Occipital lobe (tissue), 2 donors: ENCODE results near the gene KLHL13. TPM values are rescaled to one million over a fixed set of nuclear protein-coding genes. Genes with fewer than 3 reads are reported as not detected.
"Not testable (repeated sequence)": the region's sequence is repeated elsewhere in the genome, so short reads cannot be mapped to it uniquely, and the experiment has no call there.

Experiments
- DNase-seq: peaks from one replicate; lab custom pipeline; 2025; lab: John Stamatoyannopoulos, UW
- total RNA-seq: library from RNA; depleted of rRNA; stranded (reverse); fragments of >200 nt; gene quantifications from one replicate; pipeline ENCODE4 v1.2.3, GENCODE V29; 2014

The KLHL13 gene, protein sequence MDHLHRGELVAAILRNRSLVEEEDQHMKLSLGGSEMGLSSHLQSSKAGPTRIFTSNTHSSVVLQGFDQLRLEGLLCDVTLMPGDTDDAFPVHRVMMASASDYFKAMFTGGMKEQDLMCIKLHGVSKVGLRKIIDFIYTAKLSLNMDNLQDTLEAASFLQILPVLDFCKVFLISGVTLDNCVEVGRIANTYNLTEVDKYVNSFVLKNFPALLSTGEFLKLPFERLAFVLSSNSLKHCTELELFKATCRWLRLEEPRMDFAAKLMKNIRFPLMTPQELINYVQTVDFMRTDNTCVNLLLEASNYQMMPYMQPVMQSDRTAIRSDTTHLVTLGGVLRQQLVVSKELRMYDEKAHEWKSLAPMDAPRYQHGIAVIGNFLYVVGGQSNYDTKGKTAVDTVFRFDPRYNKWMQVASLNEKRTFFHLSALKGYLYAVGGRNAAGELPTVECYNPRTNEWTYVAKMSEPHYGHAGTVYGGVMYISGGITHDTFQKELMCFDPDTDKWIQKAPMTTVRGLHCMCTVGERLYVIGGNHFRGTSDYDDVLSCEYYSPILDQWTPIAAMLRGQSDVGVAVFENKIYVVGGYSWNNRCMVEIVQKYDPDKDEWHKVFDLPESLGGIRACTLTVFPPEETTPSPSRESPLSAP
- total RNA-seq = 51.2 TPM

DNA sequence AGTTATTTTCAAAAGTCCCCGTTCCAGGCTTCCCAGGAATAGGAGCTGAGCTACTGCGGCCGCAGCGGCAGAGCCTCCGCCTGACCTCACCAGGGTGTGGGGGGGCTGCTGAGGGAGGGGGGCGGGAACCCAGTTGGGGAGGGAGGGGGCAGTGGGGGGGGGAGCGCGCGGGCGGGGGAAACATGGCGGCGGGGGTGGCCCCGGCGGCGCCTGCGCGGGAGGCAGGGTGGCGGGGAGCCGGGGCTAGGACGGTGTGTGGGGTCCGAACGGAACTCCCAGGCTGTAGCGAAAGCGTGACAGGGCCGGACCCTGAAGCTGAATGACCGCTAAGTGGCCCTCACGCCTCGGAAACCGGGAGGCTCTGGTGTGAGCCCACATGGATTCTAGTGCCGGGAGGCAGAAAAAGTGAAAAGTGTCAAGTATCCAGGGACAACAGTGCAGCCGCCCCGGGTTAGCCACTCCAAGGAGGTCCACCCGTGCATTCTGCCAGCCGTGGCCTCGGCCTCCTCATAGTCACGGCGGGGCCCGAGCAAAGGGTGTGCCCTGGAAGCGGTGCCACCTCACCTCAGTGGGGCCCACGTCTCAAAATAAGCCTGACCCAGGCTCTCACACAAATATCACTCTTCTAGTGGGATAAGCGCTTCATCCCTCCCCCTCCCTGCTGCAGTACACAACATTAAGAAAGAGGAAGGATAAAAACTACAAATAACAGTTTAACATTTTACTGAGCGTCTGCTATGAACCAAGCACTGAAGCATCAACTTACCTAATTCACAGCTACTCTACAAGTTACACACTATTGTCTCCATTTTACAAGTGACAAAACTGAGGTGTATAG lies at the start of gene KLHL13:
Gene KLHL13, minus strand, starts transcription at position 98 of the 838 bp plus-strand sequence. CDS start 88,337 bp downstream, outside the sequence.
- DNase-seq = peak; percentile 2

DNA sequence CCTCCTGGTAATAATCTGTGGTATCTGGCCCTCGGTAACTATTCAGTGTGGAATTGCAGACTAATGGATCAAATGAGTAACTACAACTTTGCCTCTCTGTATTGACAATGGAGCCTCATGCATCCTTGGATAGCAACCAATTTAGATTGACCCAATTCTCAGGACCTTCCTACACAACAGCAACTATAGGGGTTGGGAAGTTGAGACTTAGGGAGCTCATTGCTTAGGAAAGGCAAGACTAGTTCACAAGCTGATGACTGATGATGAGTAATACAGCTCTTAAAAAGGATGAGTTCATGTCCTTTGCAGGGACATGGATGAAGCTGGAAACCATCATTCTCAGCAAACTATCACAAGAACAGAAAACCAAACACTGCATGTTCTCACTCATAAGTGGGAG lies 47.5 kb upstream of the KLHL13 start:
- no peak for DNase-seq

DNA sequence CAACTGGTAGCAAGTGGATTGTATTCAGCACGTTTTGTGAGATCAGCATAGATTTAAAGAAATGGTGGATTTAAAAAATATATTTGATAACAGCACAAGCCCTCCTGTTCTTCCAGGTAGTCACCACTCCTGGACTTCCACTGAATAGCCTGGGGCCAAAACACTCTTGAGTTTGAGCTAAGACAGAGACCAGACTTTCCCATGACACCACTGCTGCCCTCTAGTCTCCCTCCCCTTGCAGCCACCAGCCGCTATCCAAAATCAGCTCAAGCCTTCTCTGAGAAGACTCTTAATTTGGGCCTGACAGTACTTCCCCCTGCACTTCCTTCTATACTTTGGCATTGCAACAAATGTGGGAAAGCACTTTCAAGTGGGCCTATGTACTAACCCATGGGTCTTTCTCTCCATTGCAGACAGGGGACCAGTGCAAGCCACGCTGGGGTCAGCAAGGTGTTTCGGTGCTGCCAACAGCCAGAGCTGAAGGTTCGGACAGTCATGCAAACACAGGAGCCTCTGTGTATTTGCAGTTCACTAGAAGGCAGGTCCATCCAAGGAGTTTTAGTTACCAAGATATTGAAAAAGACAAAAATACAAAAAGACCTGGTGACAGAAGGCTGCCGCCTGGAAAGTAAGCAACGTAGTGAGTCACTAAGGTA lies 40.5 kb upstream of the KLHL13 start:
- no peak for DNase-seq

DNA sequence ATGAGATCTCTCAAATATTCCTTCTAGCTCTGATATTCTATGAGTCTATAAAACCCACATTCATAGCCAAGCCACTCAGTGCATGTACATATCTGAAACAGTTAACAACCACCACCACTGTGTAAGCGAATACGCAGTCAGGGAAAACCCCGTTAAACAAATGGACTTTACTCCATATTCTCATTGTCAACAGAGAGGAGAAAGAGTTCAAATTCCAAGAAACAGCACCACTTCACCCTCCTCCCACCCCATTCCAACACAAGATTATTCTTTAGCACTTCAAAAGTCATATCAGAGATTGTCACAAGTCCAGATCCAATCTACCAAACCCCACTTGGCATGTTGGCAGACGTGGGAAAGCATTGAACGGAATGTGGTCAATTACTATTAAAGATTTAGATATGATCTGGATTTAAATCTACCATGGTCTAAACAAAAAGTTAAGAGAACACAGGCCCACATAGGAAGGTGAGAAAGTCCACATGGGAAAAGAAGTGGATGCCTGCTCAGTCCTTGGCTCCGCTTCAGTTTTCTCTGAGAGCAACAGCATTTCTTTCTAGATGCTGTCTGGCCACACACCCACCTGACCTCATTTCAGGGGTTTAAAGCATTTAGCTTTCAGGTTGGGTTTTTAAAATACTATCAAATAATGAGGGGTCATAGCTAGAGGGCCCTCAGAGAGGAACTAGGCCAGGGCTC lies 39.8 kb upstream of the KLHL13 start:
- DNase-seq = no peak

DNA sequence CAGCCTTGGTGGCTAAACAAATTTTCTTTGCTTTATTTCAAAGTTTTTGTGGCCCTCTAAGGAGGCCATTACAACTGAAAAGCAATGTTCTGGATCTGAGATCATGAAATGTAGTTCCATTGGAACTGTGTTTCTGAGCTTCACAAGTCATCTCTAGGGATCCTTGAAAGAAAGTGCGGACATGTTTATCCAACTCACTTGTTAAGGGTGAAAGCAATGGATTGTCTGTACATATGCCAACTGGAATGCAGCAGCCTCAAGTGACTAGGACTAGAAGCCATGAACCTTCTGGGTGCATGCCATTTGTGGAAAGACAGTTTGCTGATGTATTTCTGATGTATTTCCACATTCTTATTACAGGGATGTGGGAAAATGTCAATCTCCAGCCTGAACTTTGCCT lies 36.7 kb upstream of the KLHL13 start:
- DNase-seq = no peak

DNA sequence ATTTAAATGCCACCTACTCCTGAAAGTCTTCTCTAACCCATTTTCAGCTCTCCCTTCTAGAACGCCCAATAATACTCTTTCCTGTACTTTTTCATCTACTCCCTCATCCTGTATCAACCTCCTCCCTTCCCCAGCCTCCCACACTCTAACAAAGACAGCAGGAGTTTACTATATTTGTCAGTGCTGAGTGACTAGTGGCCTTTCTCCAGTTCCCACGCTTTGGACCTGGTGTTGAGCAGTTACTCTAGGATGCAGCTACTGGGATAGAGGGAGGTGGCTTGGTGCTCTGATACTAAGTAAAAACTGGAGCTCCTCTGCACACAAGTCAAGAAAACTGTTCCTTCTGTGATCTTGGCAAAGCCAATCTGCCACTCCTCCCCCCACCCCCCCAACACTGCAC lies 36.1 kb upstream of the KLHL13 start:
- peak; percentile 6 for DNase-seq

DNA sequence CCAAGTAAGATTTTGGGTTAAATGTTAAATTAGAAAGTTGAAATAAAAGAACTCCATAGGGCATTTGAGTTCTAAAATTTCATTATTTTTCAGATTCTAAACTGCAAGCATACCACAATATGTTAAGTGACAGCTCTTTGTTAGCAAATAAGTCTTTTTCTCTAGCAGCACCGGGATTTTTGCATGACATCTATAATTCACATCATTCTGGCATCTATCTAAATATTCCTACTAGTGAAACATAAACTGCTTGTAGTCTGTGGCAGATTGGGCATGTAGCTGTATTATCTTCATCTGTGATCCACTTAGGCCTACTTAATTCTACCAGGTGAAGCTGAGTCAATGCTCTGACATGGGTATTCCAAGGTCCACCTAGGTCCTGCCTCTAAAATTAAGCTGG lies 32.1 kb upstream of the KLHL13 start:
- DNase-seq = no peak

DNA sequence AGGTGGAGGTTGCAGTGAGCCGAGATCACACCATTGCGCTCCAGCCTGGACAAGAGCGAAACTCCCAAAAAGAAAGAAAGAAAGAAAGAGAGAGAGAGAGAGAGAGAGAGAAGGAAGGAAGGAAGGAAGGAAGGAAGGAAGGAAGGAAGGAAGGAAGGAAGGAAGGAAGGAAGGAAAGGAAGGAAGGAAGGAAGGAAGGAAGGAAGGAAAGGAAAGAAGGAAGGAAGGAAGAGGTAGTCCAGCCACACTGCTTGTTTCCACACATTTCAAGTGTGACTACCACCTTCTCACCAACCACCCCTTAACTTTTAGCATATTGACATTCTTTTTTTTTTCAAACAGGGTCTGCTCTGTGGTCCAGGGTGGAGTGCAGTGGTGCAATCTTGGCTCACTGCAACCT lies 31.2 kb upstream of the KLHL13 start:
- DNase-seq = not testable (repeated sequence)

DNA sequence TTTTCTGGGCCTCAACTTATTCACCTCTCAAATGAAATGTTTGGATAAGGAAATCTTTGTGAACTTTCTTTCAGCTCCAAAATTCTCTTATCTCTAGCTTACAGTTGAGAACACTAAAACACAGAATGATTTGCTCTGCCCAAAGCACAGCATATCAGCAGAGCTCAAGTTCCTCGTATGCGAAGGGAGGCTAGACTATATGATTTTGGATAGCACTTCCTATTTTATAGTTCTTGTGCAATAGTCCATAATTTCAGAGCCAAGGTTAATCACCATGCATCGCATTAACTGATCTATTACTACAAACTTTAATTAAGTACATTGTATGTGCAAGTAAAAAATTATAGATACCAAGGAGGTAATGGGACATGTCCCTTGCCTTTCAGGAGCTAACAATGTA lies 27.0 kb upstream of the KLHL13 start:
- no peak for DNase-seq

DNA sequence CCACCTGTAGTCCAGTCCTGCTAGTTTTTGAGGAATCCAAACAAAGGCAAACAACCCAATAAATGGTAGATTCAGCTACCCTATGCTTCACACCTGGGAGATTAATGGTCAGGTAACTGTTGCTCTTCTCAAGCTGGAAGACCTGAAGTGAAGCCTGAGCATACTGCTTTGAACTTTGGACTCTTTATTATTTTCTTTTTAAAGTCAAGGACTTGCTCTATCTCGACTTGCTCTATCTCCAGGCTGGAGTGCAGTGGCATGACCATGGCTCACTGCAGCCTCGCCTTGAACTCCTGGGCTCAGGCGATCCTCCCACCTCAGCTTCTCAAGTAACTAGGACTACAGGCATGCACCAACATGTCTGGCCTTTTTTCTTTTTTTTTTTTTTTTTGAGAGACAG lies 14.7 kb upstream of the KLHL13 start:
- no peak for DNase-seq

DNA sequence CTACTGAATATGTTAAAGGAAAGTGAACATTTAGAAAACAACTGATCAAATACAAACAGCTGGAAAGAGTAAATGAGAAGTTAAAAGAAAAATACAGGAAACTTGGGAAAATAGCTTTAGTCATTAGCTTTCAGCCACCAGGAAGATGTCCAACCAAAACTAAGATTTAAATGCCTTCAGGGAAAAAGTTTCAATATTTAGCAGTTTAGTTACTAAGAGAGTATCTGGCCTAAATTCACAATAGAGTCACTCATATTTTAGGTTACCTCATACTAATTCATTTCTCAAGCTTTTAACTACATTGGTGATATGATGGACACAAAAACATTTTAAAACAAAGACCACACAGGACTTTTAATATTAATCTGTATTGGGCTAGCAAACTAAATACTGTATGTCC lies 13.1 kb upstream of the KLHL13 start:
- DNase-seq = no peak

DNA sequence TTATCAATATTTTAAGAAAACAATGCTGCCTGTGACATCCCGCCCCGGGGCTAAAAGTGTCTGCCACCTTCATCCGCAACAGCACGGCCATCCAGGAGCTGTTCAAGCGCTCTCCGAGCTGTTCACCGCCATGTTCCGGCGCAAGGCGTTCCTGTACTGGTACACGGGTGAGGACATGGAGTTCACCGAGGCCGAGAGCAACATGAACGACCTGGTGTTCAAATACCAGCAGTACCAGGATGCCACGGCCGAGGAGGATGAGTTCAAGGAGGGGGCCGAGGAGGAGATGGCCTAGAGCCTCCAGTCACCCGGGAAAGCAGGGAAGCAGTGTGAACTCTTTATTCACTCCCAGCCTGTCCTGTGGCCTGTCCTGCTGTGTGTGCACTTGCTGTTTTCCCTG lies 12.1 kb upstream of the KLHL13 start:
- DNase-seq = no peak

DNA sequence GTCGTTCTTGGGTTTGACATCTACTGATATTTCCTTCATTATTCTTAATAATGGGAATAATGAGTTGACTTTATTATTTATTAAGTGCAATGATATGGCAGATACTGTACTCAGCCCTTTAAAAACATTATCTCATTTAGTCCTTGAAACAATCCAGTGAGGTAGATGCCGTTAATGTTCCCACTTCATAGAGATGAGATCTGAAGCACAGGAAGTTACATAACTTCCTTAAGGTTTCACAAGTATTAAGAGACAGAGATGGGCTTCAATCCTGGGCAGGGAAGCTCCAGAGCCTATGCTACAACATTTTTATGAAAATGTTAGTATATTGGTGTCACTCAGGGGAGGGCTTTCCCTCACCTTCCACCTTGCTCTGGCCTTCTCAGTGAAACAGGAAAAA lies 9.7 kb upstream of the KLHL13 start:
- DNase-seq = no peak

DNA sequence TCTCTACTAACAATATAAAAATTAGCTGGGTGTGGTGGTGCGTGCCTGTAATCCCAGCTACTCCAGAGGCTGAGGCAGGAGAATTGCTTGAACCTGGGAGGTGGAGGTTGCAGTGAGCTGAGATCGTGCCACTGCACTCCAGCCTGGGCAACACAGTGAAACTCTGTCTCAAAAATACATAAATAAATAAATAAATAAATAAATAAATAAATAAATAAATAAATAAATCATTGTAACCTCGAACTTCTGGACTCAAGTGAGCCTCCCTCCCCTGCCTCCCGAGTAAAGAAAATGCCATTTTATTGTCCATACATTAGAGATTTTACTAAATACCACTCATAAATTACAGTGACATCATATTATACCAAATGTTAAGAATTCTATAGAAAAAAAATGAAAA lies 7.6 kb upstream of the KLHL13 start:
- DNase-seq = not testable (repeated sequence)

DNA sequence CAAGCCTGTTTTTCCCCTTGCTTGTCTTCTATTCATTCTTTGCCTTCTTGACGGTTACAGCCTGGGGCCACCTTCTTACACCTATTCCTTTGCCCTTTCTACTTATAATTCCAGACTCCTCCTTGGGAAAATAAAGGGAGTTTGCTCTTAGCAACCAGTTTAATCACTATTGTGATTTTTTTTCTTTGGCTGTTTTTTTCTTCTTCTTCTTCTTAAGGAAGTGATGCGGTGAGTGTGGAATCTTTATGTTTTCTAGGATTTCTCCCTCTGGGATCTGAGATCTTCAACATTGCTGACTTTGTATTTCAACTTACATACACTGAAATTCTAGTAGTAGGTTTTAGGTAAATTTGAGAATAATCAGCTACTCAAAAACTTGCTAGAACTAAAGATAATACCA lies 1.1 kb upstream of the KLHL13 start:
- DNase-seq = no peak

DNA sequence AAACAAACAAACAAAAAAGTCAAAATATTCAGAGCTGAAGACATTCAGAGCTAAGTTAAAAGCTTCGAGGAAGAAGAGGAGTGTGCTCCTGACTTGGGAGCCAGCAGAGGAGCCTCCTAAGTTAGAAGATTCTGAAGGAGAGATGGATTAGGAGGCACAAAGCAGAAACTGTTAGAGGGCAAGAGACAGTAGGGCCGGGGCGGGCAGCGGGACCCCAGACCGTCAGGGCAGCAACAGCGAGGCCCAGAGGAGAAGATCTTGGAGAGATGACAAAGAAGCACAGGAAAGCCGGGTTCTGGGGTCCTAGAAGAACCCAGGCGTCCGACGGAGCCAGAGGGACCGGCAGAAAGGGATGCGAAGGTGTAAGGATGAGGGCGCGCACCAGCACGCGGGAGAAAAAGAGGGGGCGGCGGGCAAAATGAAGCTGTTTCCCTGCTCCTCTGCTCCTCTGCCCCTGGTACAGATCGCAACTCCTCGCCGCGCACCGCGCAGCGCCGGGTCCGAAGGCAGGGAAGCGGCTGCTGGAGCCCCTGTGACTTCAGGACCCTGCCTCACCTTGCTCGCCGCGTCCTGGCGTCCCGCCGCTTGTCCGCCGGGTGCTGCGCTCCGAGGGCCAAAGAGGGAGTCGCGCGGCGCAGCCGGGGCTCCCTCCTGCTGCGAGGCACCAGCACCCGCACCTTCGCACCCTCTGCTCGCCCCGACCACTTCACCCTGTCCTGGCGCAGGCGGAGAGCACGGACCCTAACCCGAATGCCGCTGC lies 477 bp downstream of the KLHL13 start:
- no peak for DNase-seq

DNA sequence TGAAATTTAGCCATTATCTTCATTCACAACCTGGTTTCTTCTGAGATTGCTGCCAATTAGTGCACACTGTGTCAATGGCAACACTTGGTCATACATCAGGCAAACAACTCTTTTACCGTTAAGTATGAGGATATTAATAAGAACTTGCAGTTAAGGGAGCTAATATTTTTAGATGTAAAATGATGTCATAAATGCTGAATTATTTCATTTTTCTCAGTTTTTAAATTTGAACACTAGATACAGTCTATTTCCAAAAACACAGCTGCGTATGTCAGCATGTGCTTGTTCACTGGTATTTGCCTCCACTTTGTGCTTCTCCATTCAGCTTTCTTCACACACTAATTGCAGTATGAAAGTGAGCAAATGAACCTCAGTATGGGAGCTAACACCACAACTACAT lies 1.6 kb downstream of the KLHL13 start:
- DNase-seq = no peak

DNA sequence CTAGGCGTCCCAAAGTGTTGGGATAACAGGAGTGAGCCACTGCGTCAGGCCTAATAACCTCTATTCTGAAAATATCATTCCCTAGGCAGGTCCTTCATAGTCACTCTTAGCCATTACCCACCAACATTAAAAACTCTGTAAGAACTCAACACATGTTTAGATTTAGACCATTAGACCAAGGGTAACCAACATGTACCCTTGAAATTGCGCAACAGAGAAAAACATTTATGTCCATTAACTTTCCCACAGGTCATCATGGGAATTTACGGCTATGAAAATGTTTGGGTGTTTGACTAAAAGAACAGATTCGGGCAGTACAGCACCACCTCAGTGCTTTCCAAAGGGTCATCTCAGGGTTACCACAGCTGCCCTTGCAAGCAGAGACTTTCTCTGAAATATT lies 7.5 kb downstream of the KLHL13 start:
- no peak for DNase-seq

DNA sequence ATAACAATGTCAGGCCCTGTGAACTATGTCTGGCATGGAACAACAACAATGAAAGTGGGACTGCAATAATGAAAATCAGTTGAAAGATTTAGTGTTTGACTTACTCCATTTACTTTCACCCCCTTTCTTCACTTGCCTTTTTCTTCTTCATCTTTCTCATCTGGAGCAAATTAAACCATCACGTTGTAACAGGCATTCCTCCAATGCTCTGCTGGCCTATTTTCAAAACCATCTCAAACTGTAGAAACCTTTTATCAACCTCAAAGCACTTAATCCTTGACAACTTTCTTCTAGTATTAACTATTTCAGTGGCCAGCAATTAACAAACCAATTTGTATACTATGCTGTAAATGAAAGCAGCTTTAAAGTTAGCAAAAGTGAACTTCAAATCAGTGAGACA lies 8.3 kb downstream of the KLHL13 start:
- no peak for DNase-seq

DNA sequence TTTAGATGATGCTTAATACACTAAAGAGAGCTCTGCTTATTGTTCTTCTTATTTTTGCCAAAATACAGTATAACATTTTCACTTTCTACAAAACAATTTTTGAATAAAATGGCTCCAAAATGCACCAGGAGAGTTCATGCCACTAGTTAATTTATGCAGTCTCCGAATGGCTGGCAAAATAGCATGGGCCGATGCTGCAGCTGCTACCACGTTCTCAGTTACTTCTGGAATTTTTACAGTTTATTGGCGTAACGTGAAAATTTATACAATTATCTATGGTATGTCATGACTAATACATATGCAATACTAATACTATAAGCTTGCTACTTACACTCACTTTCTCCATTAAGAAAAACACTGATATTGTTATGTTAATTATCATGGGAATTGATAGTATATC lies 16.5 kb downstream of the KLHL13 start:
- DNase-seq = no peak
